ENCODE data around the gene PRUNE2.

GRCh38 chr9:76756941-76757673, 148.8 kb downstream of the PRUNE2 start:
- no peak for TF ChIP-seq CTCF (IDR thresholded peaks at IDR 0.05)
- no peak for TF ChIP-seq POLR2A (IDR thresholded peaks at IDR 0.05)

Data from prostate gland (tissue), 2 donors.